ENCODE measurements around the gene SNX8. TPM values are rescaled to one million over a fixed set of nuclear protein-coding genes. Genes with fewer than 3 reads are reported as not detected.

SNX8 gene
- total and polyA plus RNA-seq, 2 of the 13 experiments (the other 11 are each of a cell fraction or from before 2014, with no cell fraction given), result 20.6 to 45.2 TPM

DNA sequence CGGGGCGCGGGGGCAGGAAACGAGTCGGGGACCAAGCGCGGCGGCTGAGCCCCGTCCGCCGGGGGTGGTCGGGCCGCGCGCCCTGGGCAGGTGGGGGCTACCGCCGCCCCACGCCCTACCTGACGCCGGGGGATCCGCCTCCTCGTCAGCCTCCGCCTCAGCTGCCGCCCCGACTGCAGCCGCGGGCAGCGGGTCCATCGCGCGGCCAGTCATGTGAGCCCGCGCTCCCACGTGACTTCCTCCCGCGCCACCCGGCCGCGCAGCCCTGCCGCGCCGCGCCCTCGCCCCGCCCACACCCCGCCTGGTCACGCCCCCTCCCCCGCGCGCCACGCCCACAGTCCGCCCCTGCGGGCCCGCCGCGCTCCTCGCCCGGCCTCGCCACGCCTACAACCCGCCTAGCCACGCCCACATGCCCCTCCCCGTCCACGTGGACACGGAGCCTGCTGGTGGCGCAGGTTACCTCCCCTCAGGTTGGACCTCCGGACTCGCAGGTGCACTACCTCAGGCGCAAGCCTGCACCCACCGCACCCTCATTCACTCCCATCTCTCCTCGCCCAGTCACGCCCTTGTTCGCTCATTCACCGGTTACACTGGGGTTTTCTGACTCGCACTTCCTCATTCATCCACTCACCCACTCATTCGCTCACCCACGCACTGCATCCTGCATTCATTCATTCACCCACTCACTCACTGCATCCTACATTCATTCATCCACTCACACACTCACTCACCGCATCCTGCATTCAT, at the start of gene SNX8 (continued):
- TF ChIP-seq, protein P1, sequence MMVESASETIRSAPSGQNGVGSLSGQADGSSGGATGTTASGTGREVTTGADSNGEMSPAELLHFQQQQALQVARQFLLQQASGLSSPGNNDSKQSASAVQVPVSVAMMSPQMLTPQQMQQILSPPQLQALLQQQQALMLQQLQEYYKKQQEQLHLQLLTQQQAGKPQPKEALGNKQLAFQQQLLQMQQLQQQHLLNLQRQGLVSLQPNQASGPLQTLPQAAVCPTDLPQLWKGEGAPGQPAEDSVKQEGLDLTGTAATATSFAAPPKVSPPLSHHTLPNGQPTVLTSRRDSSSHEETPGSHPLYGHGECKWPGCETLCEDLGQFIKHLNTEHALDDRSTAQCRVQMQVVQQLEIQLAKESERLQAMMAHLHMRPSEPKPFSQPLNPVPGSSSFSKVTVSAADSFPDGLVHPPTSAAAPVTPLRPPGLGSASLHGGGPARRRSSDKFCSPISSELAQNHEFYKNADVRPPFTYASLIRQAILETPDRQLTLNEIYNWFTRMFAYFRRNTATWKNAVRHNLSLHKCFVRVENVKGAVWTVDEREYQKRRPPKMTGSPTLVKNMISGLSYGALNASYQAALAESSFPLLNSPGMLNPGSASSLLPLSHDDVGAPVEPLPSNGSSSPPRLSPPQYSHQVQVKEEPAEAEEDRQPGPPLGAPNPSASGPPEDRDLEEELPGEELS (CRISPR knock-in tag; IDR thresholded peaks at IDR 0.05), result no peak
- TF ChIP-seq ATF7-NPFF (CRISPR knock-in tag; IDR thresholded peaks at IDR 0.05; ENCODE audit: low read depth) (no peak; the same call in 1 of the 2 replicates), IRX3 (CRISPR knock-in tag; IDR thresholded peaks at IDR 0.05; ENCODE audit: borderline replicate concordance, low read depth) (no peak), ZFX (CRISPR knock-in tag; IDR thresholded peaks at IDR 0.05; ENCODE audit: low read depth) (peak; percentile 23; the same call in 1 of the 2 replicates)
- TF ChIP-seq, protein P2, sequence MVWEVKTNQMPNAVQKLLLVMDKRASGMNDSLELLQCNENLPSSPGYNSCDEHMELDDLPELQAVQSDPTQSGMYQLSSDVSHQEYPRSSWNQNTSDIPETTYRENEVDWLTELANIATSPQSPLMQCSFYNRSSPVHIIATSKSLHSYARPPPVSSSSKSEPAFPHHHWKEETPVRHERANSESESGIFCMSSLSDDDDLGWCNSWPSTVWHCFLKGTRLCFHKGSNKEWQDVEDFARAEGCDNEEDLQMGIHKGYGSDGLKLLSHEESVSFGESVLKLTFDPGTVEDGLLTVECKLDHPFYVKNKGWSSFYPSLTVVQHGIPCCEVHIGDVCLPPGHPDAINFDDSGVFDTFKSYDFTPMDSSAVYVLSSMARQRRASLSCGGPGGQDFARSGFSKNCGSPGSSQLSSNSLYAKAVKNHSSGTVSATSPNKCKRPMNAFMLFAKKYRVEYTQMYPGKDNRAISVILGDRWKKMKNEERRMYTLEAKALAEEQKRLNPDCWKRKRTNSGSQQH (CRISPR knock-in tag; IDR thresholded peaks at IDR 0.05; ENCODE audit: low read depth), result no peak
- TF ChIP-seq, protein P3, sequence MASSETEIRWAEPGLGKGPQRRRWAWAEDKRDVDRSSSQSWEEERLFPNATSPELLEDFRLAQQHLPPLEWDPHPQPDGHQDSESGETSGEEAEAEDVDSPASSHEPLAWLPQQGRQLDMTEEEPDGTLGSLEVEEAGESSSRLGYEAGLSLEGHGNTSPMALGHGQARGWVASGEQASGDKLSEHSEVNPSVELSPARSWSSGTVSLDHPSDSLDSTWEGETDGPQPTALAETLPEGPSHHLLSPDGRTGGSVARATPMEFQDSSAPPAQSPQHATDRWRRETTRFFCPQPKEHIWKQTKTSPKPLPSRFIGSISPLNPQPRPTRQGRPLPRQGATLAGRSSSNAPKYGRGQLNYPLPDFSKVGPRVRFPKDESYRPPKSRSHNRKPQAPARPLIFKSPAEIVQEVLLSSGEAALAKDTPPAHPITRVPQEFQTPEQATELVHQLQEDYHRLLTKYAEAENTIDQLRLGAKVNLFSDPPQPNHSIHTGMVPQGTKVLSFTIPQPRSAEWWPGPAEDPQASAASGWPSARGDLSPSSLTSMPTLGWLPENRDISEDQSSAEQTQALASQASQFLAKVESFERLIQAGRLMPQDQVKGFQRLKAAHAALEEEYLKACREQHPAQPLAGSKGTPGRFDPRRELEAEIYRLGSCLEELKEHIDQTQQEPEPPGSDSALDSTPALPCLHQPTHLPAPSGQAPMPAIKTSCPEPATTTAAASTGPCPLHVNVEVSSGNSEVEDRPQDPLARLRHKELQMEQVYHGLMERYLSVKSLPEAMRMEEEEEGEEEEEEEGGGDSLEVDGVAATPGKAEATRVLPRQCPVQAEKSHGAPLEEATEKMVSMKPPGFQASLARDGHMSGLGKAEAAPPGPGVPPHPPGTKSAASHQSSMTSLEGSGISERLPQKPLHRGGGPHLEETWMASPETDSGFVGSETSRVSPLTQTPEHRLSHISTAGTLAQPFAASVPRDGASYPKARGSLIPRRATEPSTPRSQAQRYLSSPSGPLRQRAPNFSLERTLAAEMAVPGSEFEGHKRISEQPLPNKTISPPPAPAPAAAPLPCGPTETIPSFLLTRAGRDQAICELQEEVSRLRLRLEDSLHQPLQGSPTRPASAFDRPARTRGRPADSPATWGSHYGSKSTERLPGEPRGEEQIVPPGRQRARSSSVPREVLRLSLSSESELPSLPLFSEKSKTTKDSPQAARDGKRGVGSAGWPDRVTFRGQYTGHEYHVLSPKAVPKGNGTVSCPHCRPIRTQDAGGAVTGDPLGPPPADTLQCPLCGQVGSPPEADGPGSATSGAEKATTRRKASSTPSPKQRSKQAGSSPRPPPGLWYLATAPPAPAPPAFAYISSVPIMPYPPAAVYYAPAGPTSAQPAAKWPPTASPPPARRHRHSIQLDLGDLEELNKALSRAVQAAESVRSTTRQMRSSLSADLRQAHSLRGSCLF (CRISPR knock-in tag; IDR thresholded peaks at IDR 0.05; ENCODE audit: borderline replicate concordance), result no peak
- TF ChIP-seq, protein P4, sequence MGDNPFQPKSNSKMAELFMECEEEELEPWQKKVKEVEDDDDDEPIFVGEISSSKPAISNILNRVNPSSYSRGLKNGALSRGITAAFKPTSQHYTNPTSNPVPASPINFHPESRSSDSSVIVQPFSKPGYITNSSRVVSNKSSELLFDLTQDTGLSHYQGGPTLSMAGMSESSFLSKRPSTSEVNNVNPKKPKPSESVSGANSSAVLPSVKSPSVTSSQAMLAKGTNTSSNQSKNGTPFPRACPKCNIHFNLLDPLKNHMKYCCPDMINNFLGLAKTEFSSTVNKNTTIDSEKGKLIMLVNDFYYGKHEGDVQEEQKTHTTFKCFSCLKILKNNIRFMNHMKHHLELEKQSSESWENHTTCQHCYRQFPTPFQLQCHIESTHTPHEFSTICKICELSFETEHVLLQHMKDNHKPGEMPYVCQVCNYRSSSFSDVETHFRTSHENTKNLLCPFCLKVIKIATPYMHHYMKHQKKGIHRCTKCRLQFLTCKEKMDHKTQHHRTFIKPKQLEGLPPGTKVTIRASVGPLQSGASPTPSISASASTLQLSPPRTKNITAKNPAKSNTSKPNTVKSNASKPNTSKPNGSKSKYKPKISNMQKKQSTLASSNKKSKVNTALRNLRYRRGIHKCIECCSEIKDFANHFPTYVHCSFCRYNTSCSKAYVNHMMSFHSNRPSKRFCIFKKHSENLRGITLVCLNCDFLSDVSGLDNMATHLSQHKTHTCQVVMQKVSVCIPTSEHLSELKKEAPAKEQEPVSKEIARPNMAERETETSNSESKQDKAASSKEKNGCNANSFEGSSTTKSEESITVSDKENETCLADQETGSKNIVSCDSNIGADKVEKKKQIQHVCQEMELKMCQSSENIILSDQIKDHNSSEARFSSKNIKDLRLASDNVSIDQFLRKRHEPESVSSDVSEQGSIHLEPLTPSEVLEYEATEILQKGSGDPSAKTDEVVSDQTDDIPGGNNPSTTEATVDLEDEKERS (CRISPR knock-in tag; IDR thresholded peaks at IDR 0.05), result no peak
- TF ChIP-seq, protein P5, sequence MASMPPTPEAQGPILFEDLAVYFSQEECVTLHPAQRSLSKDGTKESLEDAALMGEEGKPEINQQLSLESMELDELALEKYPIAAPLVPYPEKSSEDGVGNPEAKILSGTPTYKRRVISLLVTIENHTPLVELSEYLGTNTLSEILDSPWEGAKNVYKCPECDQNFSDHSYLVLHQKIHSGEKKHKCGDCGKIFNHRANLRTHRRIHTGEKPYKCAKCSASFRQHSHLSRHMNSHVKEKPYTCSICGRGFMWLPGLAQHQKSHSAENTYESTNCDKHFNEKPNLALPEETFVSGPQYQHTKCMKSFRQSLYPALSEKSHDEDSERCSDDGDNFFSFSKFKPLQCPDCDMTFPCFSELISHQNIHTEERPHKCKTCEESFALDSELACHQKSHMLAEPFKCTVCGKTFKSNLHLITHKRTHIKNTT (CRISPR knock-in tag; IDR thresholded peaks at IDR 0.05), result no peak
- TF ChIP-seq, protein P6, sequence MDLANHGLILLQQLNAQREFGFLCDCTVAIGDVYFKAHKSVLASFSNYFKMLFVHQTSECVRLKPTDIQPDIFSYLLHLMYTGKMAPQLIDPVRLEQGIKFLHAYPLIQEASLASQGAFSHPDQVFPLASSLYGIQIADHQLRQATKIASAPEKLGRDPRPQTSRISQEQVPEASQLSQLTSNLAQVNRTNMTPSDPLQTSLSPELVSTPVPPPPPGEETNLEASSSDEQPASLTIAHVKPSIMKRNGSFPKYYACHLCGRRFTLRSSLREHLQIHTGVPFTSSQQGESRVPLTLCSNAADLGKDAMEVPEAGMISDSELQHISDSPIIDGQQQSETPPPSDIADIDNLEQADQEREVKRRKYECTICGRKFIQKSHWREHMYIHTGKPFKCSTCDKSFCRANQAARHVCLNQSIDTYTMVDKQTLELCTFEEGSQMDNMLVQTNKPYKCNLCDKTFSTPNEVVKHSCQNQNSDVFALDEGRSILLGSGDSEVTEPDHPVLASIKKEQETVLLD (CRISPR knock-in tag; IDR thresholded peaks at IDR 0.05; ENCODE audit: low read depth), result no peak
- TF ChIP-seq, protein P7, sequence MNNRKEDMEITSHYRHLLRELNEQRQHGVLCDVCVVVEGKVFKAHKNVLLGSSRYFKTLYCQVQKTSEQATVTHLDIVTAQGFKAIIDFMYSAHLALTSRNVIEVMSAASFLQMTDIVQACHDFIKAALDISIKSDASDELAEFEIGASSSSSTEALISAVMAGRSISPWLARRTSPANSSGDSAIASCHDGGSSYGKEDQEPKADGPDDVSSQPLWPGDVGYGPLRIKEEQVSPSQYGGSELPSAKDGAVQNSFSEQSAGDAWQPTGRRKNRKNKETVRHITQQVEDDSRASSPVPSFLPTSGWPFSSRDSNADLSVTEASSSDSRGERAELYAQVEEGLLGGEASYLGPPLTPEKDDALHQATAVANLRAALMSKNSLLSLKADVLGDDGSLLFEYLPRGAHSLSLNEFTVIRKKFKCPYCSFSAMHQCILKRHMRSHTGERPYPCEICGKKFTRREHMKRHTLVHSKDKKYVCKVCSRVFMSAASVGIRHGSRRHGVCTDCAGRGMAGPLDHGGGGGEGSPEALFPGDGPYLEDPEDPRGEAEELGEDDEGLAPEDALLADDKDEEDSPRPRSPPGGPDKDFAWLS (CRISPR knock-in tag; IDR thresholded peaks at IDR 0.05; ENCODE audit: borderline replicate concordance), result no peak

All from HepG2 (cell line).